Naive thymus-derived CD4-positive, alpha-beta T cell (primary cell): ENCODE measurements around the gene TMEM253. TPM values are rescaled to one million over a fixed set of nuclear protein-coding genes. Genes with fewer than 3 reads are reported as not detected.
A peak's percentile ranks its signal among the peaks of the same experiment; 100 is the strongest.

Experiments used
- ATAC-seq: fragments of 150-1000 bp; cut with Tn5 transposase; 2 replicates; pipeline ENCODE4 v1.10.0; 2021; ENCODE audit warnings: mild to moderate bottlenecking, moderate library complexity
- CTCF ChIA-PET: fragments of 350-600 bp; sonication (Branson Sonifier 250); formaldehyde crosslinking; loops from one replicate; lab custom pipeline; 2021; ENCODE audit warnings: antibody characterized with exemption; lab: Charles Lee
- POLR2A ChIA-PET: fragments of 350-600 bp; sonication (Branson Sonifier 250); formaldehyde crosslinking; loops from one replicate; lab custom pipeline; 2021; ENCODE audit warnings: antibody characterized with exemption, inconsistent platforms; lab: Charles Lee
- DNase-seq, 9 donors: peaks; one replicate each; pipeline versions ENCODE4 v3.0.0 to v3.0.0-alpha.2; 2020 to 2022; ENCODE audit warnings: mixed read lengths in 1 of 9
- H3K27ac ChIP-seq: one replicate; pipeline ENCODE4 v1.7.0; 2013; ENCODE audit warnings: mild to moderate bottlenecking, low read depth, low read length, moderate library complexity
- H3K27me3 ChIP-seq, 2 donors: one replicate each; pipeline ENCODE4 v1.7.0; 2013; ENCODE audit warnings: low read length in 2 of 2, mild to moderate bottlenecking in 2 of 2, moderate library complexity in 2 of 2; ENCODE audit not compliant: control insufficient read depth in 2 of 2, insufficient read depth in 2 of 2
- H3K36me3 ChIP-seq, 3 experiments: 1 replicate in 2 of 3; 2 replicates in 1 of 3; pipeline ENCODE4 v1.7.0; 2013; ENCODE audit warnings: low read length in 3 of 3, mild to moderate bottlenecking in 3 of 3, moderate library complexity in 1 of 3; ENCODE audit not compliant: insufficient read depth in 3 of 3, control insufficient read depth in 2 of 3
- H3K4me1 ChIP-seq, 2 donors: one replicate each; pipeline ENCODE4 v1.7.0; 2013; ENCODE audit warnings: low read length in 2 of 2, mild to moderate bottlenecking in 2 of 2, moderate library complexity in 1 of 2; ENCODE audit not compliant: control insufficient read depth in 2 of 2, insufficient read depth in 2 of 2
- H3K4me3 ChIP-seq: 2 replicates; pipeline ENCODE4 v1.7.0; 2013; ENCODE audit warnings: mild to moderate bottlenecking, low read length
- H3K9me3 ChIP-seq, 3 experiments: 1 replicate in 2 of 3; 2 replicates in 1 of 3; pipeline ENCODE4 v1.7.0; 2013; ENCODE audit warnings: low read length in 3 of 3; ENCODE audit not compliant: control insufficient read depth in 2 of 3
- H3K27ac Mint-ChIP-seq, 9 donors: one replicate each; pipeline ENCODE4 v1.8.0; 2020 to 2022; ENCODE audit warnings: mixed read lengths in 9 of 9, mild to moderate bottlenecking in 8 of 9, moderate library complexity in 5 of 9, inconsistent platforms in 2 of 9
- H3K27me3 Mint-ChIP-seq, 5 donors: one replicate each; pipeline ENCODE4 v1.8.0; 2021 to 2022; ENCODE audit warnings: mixed read lengths in 5 of 5, mild to moderate bottlenecking in 1 of 5
- H3K36me3 Mint-ChIP-seq, 5 donors: one replicate each; pipeline ENCODE4 v1.8.0; 2020 to 2022; ENCODE audit warnings: mixed read lengths in 5 of 5, mild to moderate bottlenecking in 3 of 5, inconsistent platforms in 1 of 5
- H3K4me1 Mint-ChIP-seq, 7 donors: one replicate each; pipeline ENCODE4 v1.8.0; 2020 to 2022; ENCODE audit warnings: mixed read lengths in 7 of 7, mild to moderate bottlenecking in 3 of 7, inconsistent platforms in 1 of 7
- H3K4me3 Mint-ChIP-seq, 10 donors: one replicate each; pipeline ENCODE4 v1.8.0; 2020 to 2022; ENCODE audit warnings: mild to moderate bottlenecking in 10 of 10, mixed read lengths in 10 of 10, moderate library complexity in 6 of 10, inconsistent platforms in 2 of 10
- H3K9me3 Mint-ChIP-seq, 11 donors: one replicate each; pipeline ENCODE4 v1.8.0; 2020 to 2022; ENCODE audit warnings: mixed read lengths in 11 of 11, mild to moderate bottlenecking in 4 of 11, inconsistent platforms in 1 of 11, moderate library complexity in 1 of 11
- intact Hi-C, 2 donors: fragments of 100-400 bp; cut with micrococcal nuclease; formaldehyde crosslinking; loops; one replicate each; pipeline ENCODE4 v1.15.1; 2023
- polyA plus RNA-seq, 2 donors: library from polyadenylated mRNA; unstranded; fragments of 300-500 nt; fragmentation: Illumina TruSeq; gene quantifications; one replicate each; pipeline ENCODE4 v1.2.3, GENCODE V29; 2021
- total RNA-seq, 6 experiments: library from RNA in 5 of 6; stranded (reverse) in 5 of 6; gene quantifications; 1 replicate in 5 of 6; 2 replicates in 1 of 6; pipeline ENCODE4 v1.2.3 and lab custom pipeline; 2021 to 2026

The TMEM253 gene
- total and polyA plus RNA-seq, 7 experiments from 2014 or later: 0.56 to 0.73 (median 0.70) TPM; not detected in 4

DNA sequence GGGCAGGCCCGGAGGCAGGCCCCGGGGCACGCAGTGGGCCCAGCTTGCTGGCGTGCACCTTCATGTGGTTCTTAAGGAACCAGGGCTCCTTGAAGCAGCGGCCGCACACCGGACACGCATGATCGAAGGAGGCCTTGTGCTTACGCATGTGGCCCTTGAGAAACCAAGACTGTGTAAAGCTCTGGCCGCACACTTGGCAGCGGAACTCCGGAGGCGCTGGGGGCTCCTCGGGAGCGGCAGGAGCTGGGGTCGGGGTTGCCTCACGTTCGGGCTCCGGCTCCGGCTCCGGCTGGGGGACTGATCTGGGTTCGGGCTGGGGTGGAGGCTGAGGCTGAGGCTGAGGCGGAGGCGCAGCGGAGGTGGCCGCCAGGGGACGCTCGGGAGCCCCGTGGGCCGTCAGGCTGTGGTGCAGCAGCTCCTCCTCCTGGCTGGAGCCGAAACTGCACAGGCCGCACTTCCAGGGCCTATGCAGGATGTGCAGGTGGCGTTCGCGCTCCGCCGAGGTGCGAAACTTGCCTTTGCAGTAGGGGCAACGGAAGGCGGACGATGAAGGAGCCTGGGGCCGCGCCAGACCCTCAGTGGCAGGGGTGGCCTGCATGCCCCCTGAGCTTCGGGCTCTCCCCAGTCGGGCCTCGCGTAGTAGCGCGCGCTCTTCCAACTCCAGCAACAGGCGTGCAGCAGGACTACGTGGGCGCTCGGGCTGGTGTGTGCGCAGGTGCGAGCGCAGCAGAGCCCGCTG, 8.4 kb upstream of the TMEM253 start:
- CTCF ChIA-PET: interaction anchor here (0.6 to 11.3 kb wide), 13 partner anchors 9 to 89 kb away, joined by 3 to 132 read pairs (median 4); partner anchors contain the start of gene TMEM253
- POLR2A ChIA-PET: interaction anchor here (1.0 to 4.7 kb wide), 5 partner anchors 11 to 78 kb away, joined by 3 to 53 read pairs (median 5); no protein-coding TSS in a partner anchor
- H3K27me3 Mint-ChIP-seq: peaks cover 0 to 17% (median 0%) of the 10 kb centered on the region in 5 donors
- peaks cover 6 to 14% of the 10 kb centered on the region in 2 donors for H3K4me1 ChIP-seq
- H3K4me1 Mint-ChIP-seq: peaks cover 15 to 37% (median 27%) of the 10 kb centered on the region in 7 donors
- H3K27me3 ChIP-seq: no peaks in the 10 kb centered on the region
- no peak overlapping the region for H3K27ac ChIP-seq
- H3K9me3 ChIP-seq: no peaks in the 10 kb centered on the region
- peaks cover 0 to 2% (median 0%) of the 10 kb centered on the region in 5 donors for H3K36me3 Mint-ChIP-seq
- peak overlapping the region in 1 of 10 donors; percentile 6 for H3K4me3 Mint-ChIP-seq
- H3K4me3 ChIP-seq: no peak overlapping the region
- peak; percentile 82 to 98 (median 93) for DNase-seq
- ATAC-seq: peak; percentile 90
- peak overlapping the region in 8 of 9 donors; percentile 17 to 88 (median 78) for H3K27ac Mint-ChIP-seq
- no peaks in the 10 kb centered on the region for H3K36me3 ChIP-seq
- H3K9me3 Mint-ChIP-seq: peaks cover 0 to 3% (median 0%) of the 10 kb centered on the region in 11 donors
- intact Hi-C loops: loop anchor here (1.0 kb wide), 4 partner anchors 12 to 465 kb away; no protein-coding TSS in a partner anchor

DNA sequence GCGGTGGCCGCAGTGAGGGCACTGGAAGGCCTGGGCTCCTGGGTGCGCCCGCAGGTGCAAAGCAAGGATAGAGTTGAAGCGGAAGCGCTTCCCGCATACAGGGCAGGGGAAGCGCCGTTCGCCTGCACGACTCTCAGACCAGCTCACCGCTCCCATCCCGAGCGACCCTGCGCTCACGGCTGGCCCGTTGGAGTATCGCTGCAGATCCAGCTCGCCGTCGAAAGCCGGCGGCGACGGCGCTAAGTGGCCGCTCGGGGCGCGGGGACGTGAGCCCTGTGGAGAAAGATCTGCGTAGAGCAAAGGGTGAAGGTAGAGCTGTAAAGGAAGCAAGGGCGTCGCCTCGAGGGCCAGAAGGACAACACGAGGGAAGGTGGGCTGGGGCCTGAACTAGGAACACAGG, 7.8 kb upstream of the TMEM253 start:
- no peak overlapping the region for H3K4me3 ChIP-seq
- peaks cover 0 to 18% (median 0%) of the 10 kb centered on the region in 5 donors for H3K27me3 Mint-ChIP-seq
- POLR2A ChIA-PET: interaction anchor here (1.0 to 4.7 kb wide), 5 partner anchors 11 to 78 kb away, joined by 3 to 53 read pairs (median 5); no protein-coding TSS in a partner anchor
- no peaks in the 10 kb centered on the region for H3K36me3 ChIP-seq
- H3K4me3 Mint-ChIP-seq: no peak overlapping the region
- H3K9me3 Mint-ChIP-seq: peaks cover 0 to 2% (median 0%) of the 10 kb centered on the region in 11 donors
- H3K27ac ChIP-seq: no peak overlapping the region
- intact Hi-C loops: no loop called here
- H3K36me3 Mint-ChIP-seq: peaks cover 0 to 2% (median 0%) of the 10 kb centered on the region in 5 donors
- H3K4me1 Mint-ChIP-seq: peaks cover 9 to 33% (median 22%) of the 10 kb centered on the region in 7 donors
- no peaks in the 10 kb centered on the region for H3K27me3 ChIP-seq
- CTCF ChIA-PET: interaction anchor here (0.7 to 11.3 kb wide), 11 partner anchors 8 to 470 kb away, joined by 3 to 132 read pairs (median 5); partner anchors contain the start of gene TMEM253
- H3K9me3 ChIP-seq: no peaks in the 10 kb centered on the region
- H3K27ac Mint-ChIP-seq: peak overlapping the region in 3 of 9 donors; percentile 17 to 88 (median 83)
- DNase-seq (no peak), ATAC-seq (no peak)
- H3K4me1 ChIP-seq: peaks cover 2 to 10% of the 10 kb centered on the region in 2 donors

DNA sequence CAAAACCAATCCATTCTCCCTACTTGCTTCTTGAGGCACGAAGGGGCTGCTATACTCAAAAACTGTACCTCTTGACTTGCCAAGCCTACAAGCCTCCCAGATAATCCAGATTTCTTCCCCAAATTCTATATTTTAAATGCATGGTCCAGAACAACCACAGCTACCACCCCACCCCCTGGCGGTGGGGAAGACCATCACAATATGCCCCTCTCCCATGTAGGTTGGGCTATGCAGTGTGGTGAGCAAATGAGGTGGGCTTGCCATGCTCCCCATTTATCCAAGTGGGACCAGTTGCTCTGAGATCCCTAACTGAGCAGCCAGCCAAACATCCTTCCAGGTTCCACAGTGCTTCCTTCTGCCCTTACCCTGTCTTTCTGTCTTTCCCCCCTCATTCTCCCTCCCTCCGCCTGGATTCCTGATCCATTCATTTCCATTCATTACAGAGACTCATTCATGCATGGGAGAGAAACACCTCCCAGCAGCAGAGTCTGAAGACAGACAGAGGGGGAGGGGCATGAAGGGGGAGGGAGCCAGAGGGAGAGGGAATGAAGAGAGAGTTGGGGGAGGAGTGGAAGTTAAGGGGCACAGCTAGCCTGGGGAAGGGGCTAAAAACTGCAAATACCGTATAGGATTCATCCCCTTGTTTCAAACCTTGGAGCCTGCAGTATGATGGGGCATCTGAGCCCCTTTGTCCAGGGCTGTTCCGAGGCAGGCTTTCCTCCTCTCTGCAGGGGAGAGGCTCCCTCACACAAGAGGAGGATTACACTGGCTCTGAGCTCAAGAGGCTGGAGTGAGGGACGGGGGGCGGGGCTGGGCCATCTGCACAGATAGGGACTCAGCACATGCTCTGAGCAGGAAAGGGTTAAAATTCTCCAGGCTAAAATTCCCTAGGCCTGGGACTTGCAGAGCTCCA, 6.8 kb upstream of the TMEM253 start:
- Histone ChIP-seq H3K9me3 (no peaks in the 10 kb centered on the region), H3K27me3 (no peaks in the 10 kb centered on the region), H3K36me3 (no peaks in the 10 kb centered on the region), H3K27ac (no peak overlapping the region), H3K4me3 (no peak overlapping the region), H3K4me1 (peaks cover 0 to 7% of the 10 kb centered on the region in 2 donors)
- no peak overlapping the region for H3K4me3 Mint-ChIP-seq
- H3K27ac Mint-ChIP-seq: peak overlapping the region in 3 of 9 donors; percentile 38 to 43 (median 43)
- H3K9me3 Mint-ChIP-seq: peaks cover 0 to 6% (median 0%) of the 10 kb centered on the region in 11 donors
- no peak for DNase-seq
- H3K27me3 Mint-ChIP-seq: peaks cover 0 to 23% (median 0%) of the 10 kb centered on the region in 5 donors
- H3K36me3 Mint-ChIP-seq: peaks cover 0 to 2% (median 0%) of the 10 kb centered on the region in 5 donors
- ChIA-PET POLR2A (interaction anchor here (1.2 to 4.7 kb wide), 3 partner anchors 10 to 105 kb away, joined by 3 to 53 read pairs (median 5); no protein-coding TSS in a partner anchor), CTCF (interaction anchor here (0.7 to 11.3 kb wide), 4 partner anchors 11 to 469 kb away, joined by 4 to 132 read pairs (median 64); no protein-coding TSS in a partner anchor)
- ATAC-seq: no peak
- intact Hi-C loops: loop anchor here in 1 of 2 donors (2.0 kb wide), 1 partner anchor 53 kb away; no protein-coding TSS in a partner anchor
- peaks cover 6 to 30% (median 19%) of the 10 kb centered on the region in 7 donors for H3K4me1 Mint-ChIP-seq

DNA sequence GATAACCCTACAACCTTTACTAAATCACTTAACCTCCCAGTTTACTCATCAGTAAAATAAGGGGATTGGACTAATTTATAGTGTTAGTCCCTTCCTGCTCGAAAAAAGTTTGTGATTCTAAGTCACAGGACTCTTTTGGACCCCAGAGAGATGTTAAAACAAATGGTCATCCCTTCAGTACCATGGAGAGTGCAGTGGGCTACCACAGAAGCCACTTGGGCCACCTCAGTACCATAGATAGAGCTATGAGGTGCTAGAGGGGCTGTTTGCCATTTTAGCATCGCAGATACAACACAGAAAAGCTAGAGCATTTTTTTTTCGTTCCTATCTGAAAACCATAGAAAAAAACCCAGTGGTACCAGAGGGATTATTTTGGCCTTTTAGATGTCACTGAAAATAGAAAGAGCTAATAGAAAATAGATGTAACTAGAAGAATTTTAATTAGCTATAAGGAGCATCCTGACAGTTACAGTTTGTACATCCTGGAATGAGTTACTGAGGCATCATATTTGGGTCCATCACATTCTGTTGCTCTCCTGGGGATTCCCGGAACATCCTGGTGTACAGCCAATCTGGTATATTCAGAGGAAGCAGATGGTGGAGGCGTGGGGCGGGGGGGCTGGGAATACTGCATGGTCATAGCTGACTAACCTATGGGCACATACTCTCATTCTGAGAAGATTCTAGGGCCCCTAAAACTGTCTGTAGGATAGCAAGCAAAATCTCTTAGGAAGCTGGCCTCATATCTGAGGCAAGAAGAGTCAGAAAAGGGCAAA, 5.2 kb upstream of the TMEM253 start:
- POLR2A ChIA-PET: interaction anchor here (1.0 to 4.7 kb wide), 4 partner anchors 8 to 107 kb away, joined by 3 to 53 read pairs (median 4); no protein-coding TSS in a partner anchor
- H3K4me3 Mint-ChIP-seq: peak overlapping the region in 4 of 10 donors; percentile 5 to 88 (median 55)
- peaks cover 10 to 34% (median 25%) of the 10 kb centered on the region in 7 donors for H3K4me1 Mint-ChIP-seq
- Histone ChIP-seq H3K4me1 (peaks cover 0 to 7% of the 10 kb centered on the region in 2 donors), H3K27me3 (no peaks in the 10 kb centered on the region), H3K4me3 (no peak overlapping the region), H3K27ac (no peak overlapping the region), H3K9me3 (no peaks in the 10 kb centered on the region), H3K36me3 (no peaks in the 10 kb centered on the region)
- peaks cover 0 to 2% (median 0%) of the 10 kb centered on the region in 5 donors for H3K36me3 Mint-ChIP-seq
- intact Hi-C loops: loop anchor here in 1 of 2 donors (2.0 kb wide), 1 partner anchor 55 kb away; no protein-coding TSS in a partner anchor
- CTCF ChIA-PET: interaction anchor here (0.6 to 11.3 kb wide), 5 partner anchors 10 to 483 kb away, joined by 4 to 132 read pairs (median 5); no protein-coding TSS in a partner anchor
- peak overlapping the region in 8 of 9 donors; percentile 67 to 90 (median 86) for H3K27ac Mint-ChIP-seq
- peaks cover 0 to 33% (median 0%) of the 10 kb centered on the region in 5 donors for H3K27me3 Mint-ChIP-seq
- ATAC-seq (no peak), DNase-seq (no peak)
- H3K9me3 Mint-ChIP-seq: peaks cover 0 to 6% (median 0%) of the 10 kb centered on the region in 11 donors

DNA sequence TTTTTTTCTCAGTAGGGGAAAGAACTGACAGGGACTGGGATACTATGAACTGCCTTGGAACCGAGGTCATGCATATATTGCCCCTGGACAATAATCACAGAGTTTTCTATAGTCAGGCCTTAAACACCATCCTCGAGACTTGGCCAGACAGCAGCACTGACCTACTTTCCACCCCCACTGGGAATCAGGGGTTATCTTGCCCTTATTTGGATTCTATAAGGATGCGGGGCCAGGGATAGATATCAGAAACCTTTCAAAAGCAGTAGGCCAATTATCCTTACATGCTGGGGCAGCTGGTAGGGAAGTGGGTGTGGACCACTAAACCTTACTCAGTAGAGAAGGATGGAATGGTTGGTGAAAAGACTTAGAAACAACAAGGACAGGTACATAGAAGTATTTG, 4.4 kb upstream of the TMEM253 start:
- Mint-ChIP-seq H3K27ac (peak overlapping the region in 8 of 9 donors; percentile 59 to 90 (median 86)), H3K9me3 (peaks cover 0 to 6% (median 0%) of the 10 kb centered on the region in 11 donors), H3K27me3 (peaks cover 0 to 33% (median 0%) of the 10 kb centered on the region in 5 donors), H3K4me3 (peak overlapping the region in 8 of 10 donors; percentile 34 to 88 (median 68)), H3K4me1 (peaks cover 10 to 33% (median 25%) of the 10 kb centered on the region in 7 donors), H3K36me3 (peaks cover 0 to 2% (median 0%) of the 10 kb centered on the region in 5 donors)
- H3K9me3 ChIP-seq: no peaks in the 10 kb centered on the region
- H3K4me1 ChIP-seq: peaks cover 0 to 7% of the 10 kb centered on the region in 2 donors
- H3K36me3 ChIP-seq: no peaks in the 10 kb centered on the region
- POLR2A ChIA-PET: interaction anchor here (0.6 to 2.3 kb wide), 4 partner anchors 9 to 296 kb away, joined by 3 to 6 read pairs (median 4); no protein-coding TSS in a partner anchor
- CTCF ChIA-PET: interaction anchor here (0.7 to 11.3 kb wide), 4 partner anchors 9 to 81 kb away, joined by 4 to 132 read pairs (median 64); partner anchors contain the start of gene ARHGEF40
- no peak for ATAC-seq
- intact Hi-C loops: no loop called here
- H3K4me3 ChIP-seq: no peak overlapping the region
- DNase-seq: no peak
- H3K27ac ChIP-seq: no peak overlapping the region
- H3K27me3 ChIP-seq: peaks cover 0 to 4% of the 10 kb centered on the region in 2 donors
